ENCODE measurements around the gene TBX21. TPM values are rescaled to one million over a fixed set of nuclear protein-coding genes. Genes with fewer than 3 reads are reported as not detected.
"Not testable (repeated sequence)": the region's sequence is repeated elsewhere in the genome, so short reads cannot be mapped to it uniquely, and the experiment has no call there.

TBX21 gene
- total RNA-seq, 1 experiment from 2014 or later: not detected

GRCh38 chr17:47725446-47726111, 7.5 kb upstream of the TBX21 start:
- no peak for DNase-seq (ENCODE audit: low read depth)
- in situ Hi-C loops (cut with HindIII; ENCODE audit: low pct_unique_long_range_greater_than_20kb, low sequenced_read_pairs): no loop called here

- DNase-seq (ENCODE audit: low read depth): no peak
- in situ Hi-C loops (cut with HindIII; ENCODE audit: low pct_unique_long_range_greater_than_20kb, low sequenced_read_pairs): no loop called here
Measured at GRCh38 chr17:47726796-47727703, 6.0 kb upstream of the TBX21 start.

- DNase-seq (ENCODE audit: low read depth): no peak
- in situ Hi-C loops (cut with HindIII; ENCODE audit: low pct_unique_long_range_greater_than_20kb, low sequenced_read_pairs): no loop called here
Measured at GRCh38 chr17:47727704-47728036, 5.4 kb upstream of the TBX21 start.

GRCh38 chr17:47728214-47728877, 4.7 kb upstream of the TBX21 start:
- in situ Hi-C loops (cut with HindIII; ENCODE audit: low pct_unique_long_range_greater_than_20kb, low sequenced_read_pairs): no loop called here
- DNase-seq (ENCODE audit: low read depth): no peak

GRCh38 chr17:47729476-47729875, 3.6 kb upstream of the TBX21 start:
- in situ Hi-C loops (cut with HindIII; ENCODE audit: low pct_unique_long_range_greater_than_20kb, low sequenced_read_pairs): no loop called here
- DNase-seq (ENCODE audit: low read depth): no peak

- no peak for DNase-seq (ENCODE audit: low read depth)
- in situ Hi-C loops (cut with HindIII; ENCODE audit: low pct_unique_long_range_greater_than_20kb, low sequenced_read_pairs): no loop called here
Measured at GRCh38 chr17:47730681-47731080, 2.4 kb upstream of the TBX21 start.

- in situ Hi-C loops (cut with HindIII; ENCODE audit: low pct_unique_long_range_greater_than_20kb, low sequenced_read_pairs): no loop called here
- DNase-seq (ENCODE audit: low read depth): no peak
Measured at GRCh38 chr17:47731396-47731795, 1.6 kb upstream of the TBX21 start.

- DNase-seq (ENCODE audit: low read depth): no peak
- in situ Hi-C loops (cut with HindIII; ENCODE audit: low pct_unique_long_range_greater_than_20kb, low sequenced_read_pairs): no loop called here
Measured at GRCh38 chr17:47732399-47733046, 513 bp upstream of the TBX21 start.

- in situ Hi-C loops (cut with HindIII; ENCODE audit: low pct_unique_long_range_greater_than_20kb, low sequenced_read_pairs): no loop called here
- no peak for DNase-seq (ENCODE audit: low read depth)
Measured at GRCh38 chr17:47733674-47734410, 806 bp downstream of the TBX21 start.

GRCh38 chr17:47735139-47735464, 2.1 kb downstream of the TBX21 start:
- no peak for DNase-seq (ENCODE audit: low read depth)
- in situ Hi-C loops (cut with HindIII; ENCODE audit: low pct_unique_long_range_greater_than_20kb, low sequenced_read_pairs): no loop called here

- in situ Hi-C loops (cut with HindIII; ENCODE audit: low pct_unique_long_range_greater_than_20kb, low sequenced_read_pairs): no loop called here
Measured at GRCh38 chr17:47735536-47736011, 2.5 kb downstream of the TBX21 start.

GRCh38 chr17:47736501-47737495, 3.8 kb downstream of the TBX21 start:
- in situ Hi-C loops (cut with HindIII; ENCODE audit: low pct_unique_long_range_greater_than_20kb, low sequenced_read_pairs): no loop called here
- no peak for DNase-seq (ENCODE audit: low read depth)

More at GRCh38 chr17:47735536-47736011, 2.5 kb downstream of the TBX21 start:
- DNase-seq (ENCODE audit: low read depth): no peak

- DNase-seq (ENCODE audit: low read depth): no peak
- in situ Hi-C loops (cut with HindIII; ENCODE audit: low pct_unique_long_range_greater_than_20kb, low sequenced_read_pairs): no loop called here
Measured at GRCh38 chr17:47738178-47738577, 5.1 kb downstream of the TBX21 start.

GRCh38 chr17:47739150-47739549, 6.1 kb downstream of the TBX21 start:
- no peak for DNase-seq (ENCODE audit: low read depth)
- in situ Hi-C loops (cut with HindIII; ENCODE audit: low pct_unique_long_range_greater_than_20kb, low sequenced_read_pairs): no loop called here

- DNase-seq (ENCODE audit: low read depth); in situ Hi-C loops (cut with HindIII; ENCODE audit: low pct_unique_long_range_greater_than_20kb, low sequenced_read_pairs): not testable (repeated sequence)
Measured at GRCh38 chr17:47739945-47740344, 6.9 kb downstream of the TBX21 start.

GRCh38 chr17:47741109-47741792, 8.2 kb downstream of the TBX21 start:
- in situ Hi-C loops (cut with HindIII; ENCODE audit: low pct_unique_long_range_greater_than_20kb, low sequenced_read_pairs): no loop called here
- DNase-seq (ENCODE audit: low read depth): no peak

GRCh38 chr17:47741793-47742145, 8.7 kb downstream of the TBX21 start:
- DNase-seq (ENCODE audit: low read depth): no peak
- in situ Hi-C loops (cut with HindIII; ENCODE audit: low pct_unique_long_range_greater_than_20kb, low sequenced_read_pairs): no loop called here
